ENCODE measurements around the gene GMIP. TPM values are rescaled to one million over a fixed set of nuclear protein-coding genes. Genes with fewer than 3 reads are reported as not detected.

GMIP gene
- total and polyA plus RNA-seq, 2 of the 4 experiments (the other 2 are of a cell fraction), result 4.1 to 11.0 TPM

- H3K9me1 ChIP-seq (ENCODE audit: insufficient read depth, low read length), result peaks cover 3% of the 10 kb centered on the region; the same call in 1 of the 2 replicates
- H3K18ac ChIP-seq (ENCODE audit: low read depth, low read length), result no peak overlapping the region
- peak overlapping the region; percentile 91 for H3K4me2 ChIP-seq (ENCODE audit: low read depth, low read length)
- WGBS, 2 experiments (ENCODE audit: extremely low coverage in 2 of 2, insufficient read length in 1 of 2), result no CpG with 5 or more reads among the region's 16 CpGs
- H3K27ac ChIP-seq (ENCODE audit: insufficient read depth, low read length), result peak overlapping the region; percentile 37
- H2BK15ac ChIP-seq (ENCODE audit: low read depth, low read length), result no peak overlapping the region
- ChIA-PET POLR2A (ENCODE audit: unreplicated experiment) (no interaction called here), CTCF (no interaction called here)
- peak overlapping the region; percentile 84 for H3K23ac ChIP-seq (ENCODE audit: low read depth, low read length)
- 0 out of 2 replicates have a peak, but pooled peaks cover 3% of the 10 kb centered on the region for H4K20me1 ChIP-seq (ENCODE audit: insufficient read depth, low read length)
- intact Hi-C loops (cut with micrococcal nuclease) (loop anchor here (1.0 to 5.0 kb wide), 2 partner anchors 90 to 110 kb away; no protein-coding TSS in a partner anchor), dilution Hi-C loops (cut with HindIII; ENCODE audit: low sequenced_read_pairs, unreplicated experiment) (no loop called here), in situ Hi-C loops (cut with MboI; ENCODE audit: low sequenced_read_pairs) (loop anchor here (5.0 to 25.0 kb wide), 2 partner anchors 105 to 255 kb away; partner anchors contain the start of gene CILP2)
- H2AFZ ChIP-seq (replicated peaks; ENCODE audit: low read length, poor library complexity), result peak overlapping the region; percentile 94
- peaks cover 29% of the 10 kb centered on the region for H3K36me3 ChIP-seq (ENCODE audit: control insufficient read depth, insufficient read depth, low read length)
- 0 out of 2 replicates have a peak overlapping the region, but pooled peaks have one; percentile 29 for H4K5ac ChIP-seq (ENCODE audit: low read depth, low read length)
- peak overlapping the region; percentile 19 to 20; a peak in 1 of 4 replicates for H4K8ac ChIP-seq (ENCODE audit: low read depth in 2 of 2, low read length in 2 of 2)
- peak overlapping the region; percentile 94 for H2AK9ac ChIP-seq (replicated peaks; ENCODE audit: low read depth, low read length, poor library complexity)
- 0 out of 2 replicates have a peak overlapping the region, but pooled peaks have one; percentile 10 for H3K56ac ChIP-seq (ENCODE audit: extremely low read depth, insufficient read depth, low read length)
- no peaks in the 10 kb centered on the region for H3K9me3 ChIP-seq (ENCODE audit: control insufficient read depth, insufficient read depth, low read length)
- 0 out of 2 replicates have a peak, but pooled peaks cover 2% of the 10 kb centered on the region for H3K4me1 ChIP-seq (ENCODE audit: control insufficient read depth, insufficient read depth, low read length)
- H4K91ac ChIP-seq (ENCODE audit: insufficient read depth, low read depth, low read length), result no peak overlapping the region
- H2BK120ac ChIP-seq (ENCODE audit: low read depth, low read length), result no peak overlapping the region
- no peak overlapping the region for H2BK20ac ChIP-seq (ENCODE audit: low read depth, low read length)
- no peaks in the 10 kb centered on the region for H3K27me3 ChIP-seq (ENCODE audit: control insufficient read depth, insufficient read depth, low read length)
- no peak overlapping the region for H2BK5ac ChIP-seq (ENCODE audit: low read depth, low read length, poor library complexity, severe bottlenecking)
- H3K4me3 ChIP-seq (ENCODE audit: insufficient read depth, low read depth, low read length), result peak overlapping the region; percentile 69
- H3K14ac ChIP-seq (replicated peaks; ENCODE audit: low read depth, low read length), result peak overlapping the region; percentile 67
- H3K4ac ChIP-seq (ENCODE audit: low read depth, low read length), result peak overlapping the region; percentile 73
- peak overlapping the region; percentile 73 for H3K9ac ChIP-seq (ENCODE audit: low read depth, low read length)
- ATAC-seq (ENCODE audit: low read depth) (peak; percentile 31), DNase-seq (no peak)
- H3K79me1 ChIP-seq (ENCODE audit: low read depth in 1 of 2, low read length in 2 of 2), result peaks cover 3 to 19% of the 10 kb centered on the region in 2 experiments
- H2AK5ac ChIP-seq (ENCODE audit: low read depth, low read length), result peak overlapping the region; percentile 79
- no TSS peak for BruUV-seq (replicated peaks)
- TF ChIP-seq RAD21 (IDR thresholded peaks at IDR 0.05; ENCODE audit: low read length), result no peak
- TF ChIP-seq NFE2L2 (IDR thresholded peaks at IDR 0.05; ENCODE audit: low read depth, low read length), result no peak
- no peak for TF ChIP-seq RCOR1 (IDR thresholded peaks at IDR 0.05; ENCODE audit: insufficient replicate concordance, low read length)
- TF ChIP-seq POLR2A (IDR thresholded peaks at IDR 0.05; ENCODE audit: low read depth, low read length), result no peak
- no peak for TF ChIP-seq MAFK (IDR thresholded peaks at IDR 0.05; ENCODE audit: low read depth, low read length)
- TF ChIP-seq, protein P1, sequence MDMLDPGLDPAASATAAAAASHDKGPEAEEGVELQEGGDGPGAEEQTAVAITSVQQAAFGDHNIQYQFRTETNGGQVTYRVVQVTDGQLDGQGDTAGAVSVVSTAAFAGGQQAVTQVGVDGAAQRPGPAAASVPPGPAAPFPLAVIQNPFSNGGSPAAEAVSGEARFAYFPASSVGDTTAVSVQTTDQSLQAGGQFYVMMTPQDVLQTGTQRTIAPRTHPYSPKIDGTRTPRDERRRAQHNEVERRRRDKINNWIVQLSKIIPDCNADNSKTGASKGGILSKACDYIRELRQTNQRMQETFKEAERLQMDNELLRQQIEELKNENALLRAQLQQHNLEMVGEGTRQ (IDR thresholded peaks at IDR 0.05; ENCODE audit: low read depth, low read length), result no peak
- no peak for TF ChIP-seq BHLHE40 (IDR thresholded peaks at IDR 0.05; ENCODE audit: low read depth, low read length)
- TF ChIP-seq CHD1 (IDR thresholded peaks at IDR 0.05; ENCODE audit: low read depth, low read length), result no peak
- no peak for TF ChIP-seq RFX5 (IDR thresholded peaks at IDR 0.05; ENCODE audit: low read depth, low read length)
- TF ChIP-seq FOS (IDR thresholded peaks at IDR 0.05; ENCODE audit: low read depth, low read length), result no peak
- TF ChIP-seq SMC3 (IDR thresholded peaks at IDR 0.05; ENCODE audit: low read depth, low read length), result no peak
- TF ChIP-seq MXI1 (IDR thresholded peaks at IDR 0.05; ENCODE audit: borderline replicate concordance, low read depth, low read length), result no peak
- no peak for TF ChIP-seq MAZ (IDR thresholded peaks at IDR 0.05; ENCODE audit: borderline replicate concordance, low read depth, low read length)
- TF ChIP-seq CTCF (conservative IDR thresholded peaks at IDR 0.05; ENCODE audit: low read depth, low read length), result no peak
- TF ChIP-seq CEBPB (IDR thresholded peaks at IDR 0.05; ENCODE audit: low read depth, low read length), result no peak
These were observed 825 bp downstream of the GMIP start for GRCh38 chr19:19642506-19643157.
